H1 (cell line): Measurements from ENCODE around the gene GRIK4. TPM values are rescaled to one million over a fixed set of nuclear protein-coding genes. Genes with fewer than 3 reads are reported as not detected.
"Not testable (repeated sequence)": the region's sequence is repeated elsewhere in the genome, so short reads cannot be mapped to it uniquely, and the experiment has no call there.

Experiments used
- CTCF ChIA-PET: fragments of 300-600 bp; sonication (Branson Sonifier 250); formaldehyde crosslinking; loops from one replicate; lab custom pipeline; 2021; ENCODE audit not compliant: partially characterized antibody; lab: Charles Lee
- POLR2A ChIA-PET: fragments of 300-600 bp; sonication (Branson Sonifier 250); formaldehyde crosslinking; loops from one replicate; lab custom pipeline; 2021; ENCODE audit warnings: inconsistent platforms; ENCODE audit not compliant: partially characterized antibody; lab: Charles Lee
- DNase-seq, 2 experiments: peaks; one replicate each; pipeline versions ENCODE4 v3.0.0 to v3.0.0-alpha.2; 2010 to 2022; ENCODE audit warnings: low spot score in 2 of 2, low read depth in 1 of 2, mixed read lengths in 1 of 2
- FAIRE-seq: peaks from 2 replicates; lab custom pipeline; 2011; peaks lifted over from hg19 to GRCh38; lab: Jason Lieb, UNC
- H2AFZ ChIP-seq: 2 replicates; pipeline ENCODE4 v1.8.1; 2012; ENCODE audit warnings: low read length, inconsistent platforms
- H2AK5ac ChIP-seq: 2 replicates; pipeline ENCODE4 v1.6.1; 2013; ENCODE audit warnings: low read depth, low read length
- H2BK120ac ChIP-seq: replicated peaks from 2 replicates; pipeline ENCODE3; 2013; ENCODE audit warnings: low read depth, low read length, inconsistent platforms
- H2BK12ac ChIP-seq: 2 replicates; pipeline ENCODE4 v1.6.1; 2013; ENCODE audit warnings: low read depth, low read length
- H2BK15ac ChIP-seq: 2 replicates; pipeline ENCODE4 v1.6.1; 2013; ENCODE audit warnings: low read length
- H2BK20ac ChIP-seq: 2 replicates; pipeline ENCODE4 v1.6.1; 2013; ENCODE audit warnings: low read length
- H2BK5ac ChIP-seq: 2 replicates; pipeline ENCODE4 v1.6.1; 2013; ENCODE audit warnings: low read depth, low read length
- H3K14ac ChIP-seq: 2 replicates; pipeline ENCODE4 v1.6.1; 2013; ENCODE audit warnings: inconsistent platforms; ENCODE audit not compliant: insufficient read length
- H3K18ac ChIP-seq: 2 replicates; pipeline ENCODE4 v1.6.1; 2013; ENCODE audit warnings: low read length; ENCODE audit errors: extremely low read depth
- H3K23ac ChIP-seq: 2 replicates; pipeline ENCODE4 v1.6.1; 2013; ENCODE audit warnings: inconsistent platforms; ENCODE audit not compliant: insufficient read length
- H3K23me2 ChIP-seq: 2 replicates; pipeline ENCODE4 v1.6.1; 2013; ENCODE audit warnings: low read depth, low read length
- H3K27ac ChIP-seq: 2 replicates; pipeline ENCODE4 v1.6.1; 2011; ENCODE audit warnings: low read depth, low read length, inconsistent platforms
- H3K27me3 ChIP-seq, 4 experiments: replicated peaks in 1 of 4; 1 replicate in 1 of 4; 2 replicates in 3 of 4; pipeline versions ENCODE4 v1.6.1 to v1.8.1; 2011 to 2013; ENCODE audit warnings: low read length in 3 of 4, mild to moderate bottlenecking in 3 of 4, inconsistent platforms in 2 of 4, mixed read lengths in 2 of 4, moderate library complexity in 1 of 4; ENCODE audit not compliant: control insufficient read depth in 3 of 4, insufficient read depth in 3 of 4; ENCODE audit errors: extremely low read depth in 1 of 4
- H3K36me3 ChIP-seq, 4 experiments: 2 replicates each; pipeline versions ENCODE4 v1.6.1 to v1.8.1; 2011 to 2013; ENCODE audit warnings: mild to moderate bottlenecking in 4 of 4, low read length in 3 of 4, moderate library complexity in 2 of 4, control low read depth in 1 of 4, inconsistent platforms in 1 of 4; ENCODE audit not compliant: insufficient read depth in 4 of 4, control insufficient read depth in 2 of 4
- H3K4ac ChIP-seq: replicated peaks from 2 replicates; pipeline ENCODE3; 2013; ENCODE audit warnings: low read length, low read depth, mixed read lengths, inconsistent platforms; ENCODE audit not compliant: insufficient read length
- H3K4me1 ChIP-seq, 4 experiments: replicated peaks in 1 of 4; 1 replicate in 1 of 4; 2 replicates in 3 of 4; pipeline versions ENCODE4 v1.6.1 to v1.8.1; 2011 to 2013; ENCODE audit warnings: low read length in 3 of 4, inconsistent platforms in 2 of 4, mixed read lengths in 1 of 4; ENCODE audit not compliant: insufficient read depth in 4 of 4, control insufficient read depth in 3 of 4
- H3K4me2 ChIP-seq, 2 experiments: 2 replicates each; pipeline versions ENCODE4 v1.6.1 to v1.8.1; 2011 to 2013; ENCODE audit warnings: low read depth in 2 of 2, low read length in 2 of 2, control low read depth in 1 of 2, inconsistent platforms in 1 of 2, mild to moderate bottlenecking in 1 of 2; ENCODE audit not compliant: insufficient read depth in 1 of 2
- H3K4me3 ChIP-seq, 4 experiments: fragments of 200-600, 300-600 bp in 1 of 4; sonication (generic), shearing (Covaris generic), sonication (Bioruptor Twin) in 1 of 4; 2 replicates each; pipeline versions ENCODE4 v1.5.1 to v1.8.1; 2011 to 2016; ENCODE audit warnings: low read length in 4 of 4, low read depth in 3 of 4, control low read depth in 2 of 4, inconsistent platforms in 2 of 4, mild to moderate bottlenecking in 2 of 4, mixed read lengths in 1 of 4, moderate library complexity in 1 of 4; ENCODE audit not compliant: insufficient read depth in 2 of 4; ENCODE audit errors: extremely low read depth in 1 of 4
- H3K56ac ChIP-seq: replicated peaks from 2 replicates; pipeline ENCODE3; 2013; ENCODE audit warnings: low read depth, mild to moderate bottlenecking, mixed read lengths, low read length, inconsistent platforms; ENCODE audit not compliant: insufficient read length
- H3K79me1 ChIP-seq: 2 replicates; pipeline ENCODE4 v1.6.1; 2013; ENCODE audit warnings: low read depth, low read length, control low read depth
- H3K79me2 ChIP-seq, 2 experiments: 2 replicates each; pipeline versions ENCODE4 v1.6.1 to v1.8.1; 2012 to 2013; ENCODE audit warnings: low read length in 2 of 2, mild to moderate bottlenecking in 2 of 2, inconsistent platforms in 1 of 2; ENCODE audit not compliant: insufficient read depth in 2 of 2, control insufficient read depth in 1 of 2
- H3K9ac ChIP-seq, 4 experiments: replicated peaks in 1 of 4; 1 replicate in 1 of 4; 2 replicates in 3 of 4; pipeline versions ENCODE4 v1.6.1 to v1.8.1; 2011 to 2013; ENCODE audit warnings: low read depth in 3 of 4, low read length in 3 of 4, control low read depth in 2 of 4, mild to moderate bottlenecking in 2 of 4, moderate library complexity in 2 of 4, inconsistent platforms in 1 of 4; ENCODE audit errors: extremely low read depth in 1 of 4
- H3K9me3 ChIP-seq, 2 experiments: 2 replicates each; pipeline versions ENCODE4 v1.6.1 to v1.8.1; 2012 to 2013; ENCODE audit warnings: mild to moderate bottlenecking in 2 of 2, moderate library complexity in 2 of 2, control low read depth in 1 of 2, inconsistent platforms in 1 of 2, low read depth in 1 of 2, low read length in 1 of 2, mixed read lengths in 1 of 2; ENCODE audit not compliant: insufficient read depth in 2 of 2
- H4K20me1 ChIP-seq, 2 experiments: replicated peaks in 1 of 2; 2 replicates each; pipeline versions ENCODE3 to v1.8.1; 2011 to 2013; ENCODE audit warnings: inconsistent platforms in 2 of 2, low read length in 2 of 2, mild to moderate bottlenecking in 1 of 2; ENCODE audit not compliant: insufficient read depth in 2 of 2, control insufficient read depth in 1 of 2
- H4K5ac ChIP-seq: 2 replicates; pipeline ENCODE4 v1.6.1; 2013; ENCODE audit warnings: low read length, low read depth, mixed read lengths, inconsistent platforms; ENCODE audit not compliant: insufficient read length
- H4K8ac ChIP-seq: 2 replicates; pipeline ENCODE4 v1.8.0; 2013; ENCODE audit warnings: mild to moderate bottlenecking, moderate library complexity, low read length, inconsistent platforms; ENCODE audit not compliant: insufficient read depth; ENCODE audit errors: extremely low read depth
- H4K91ac ChIP-seq: replicated peaks from 2 replicates; pipeline ENCODE3; 2013; ENCODE audit warnings: low read length, mixed read lengths, inconsistent platforms; ENCODE audit not compliant: insufficient read length
- WGBS, 2 experiments: shearing (Covaris generic) in 1 of 2; methylation state at CpG; one replicate each; pipeline versions ENCODE4 v1.1.6 to v1.1.7; 2013 to 2015; ENCODE audit warnings: low lambda C conversion rate in 2 of 2, mixed read lengths in 2 of 2, inconsistent platforms in 1 of 2, low coverage in 1 of 2, missing lambda C conversion rate in 1 of 2; ENCODE audit not compliant: insufficient replicate concordance in 2 of 2, insufficient coverage in 1 of 2, insufficient read length in 1 of 2; ENCODE audit errors: extremely low coverage in 1 of 2, missing lambda C conversion rate in 1 of 2; 5-methylcytosine and 5-hydroxymethylcytosine counted together
- polyA plus RNA-seq, 7 experiments: library from polyadenylated mRNA; depleted of rRNA in 3 of 7; stranded (reverse) in 5 of 7; unstranded in 2 of 7; fragments of >200 nt in 5 of 7; fragments of 200-250 nt in 2 of 7; gene quantifications; 1 replicate in 5 of 7; 2 replicates in 1 of 7; 4 replicates in 1 of 7; pipeline versions ENCODE4 v1.2.1 to v1.2.3, GENCODE V29; 2011 to 2013; ENCODE audit warnings: missing spikeins in 2 of 7, mixed read lengths in 2 of 7
- total RNA-seq: library from RNA; stranded (reverse); fragmentation: NEBNext Ultra II Directional; extraction: Animal tissue kit (Norgen Biotek cat#: 25700); gene quantifications from 2 replicates; pipeline ENCODE4 v1.2.1, GENCODE V29; 2021

GRIK4 gene
- total and polyA plus RNA-seq, 2 of the 8 experiments (the other 6 are each of a cell fraction or from before 2014, with no cell fraction given), result 1.2 to 2.9 TPM

GRCh38 chr11:120787224-120787623 is 275.7 kb downstream of the GRIK4 start:
- H3K9me3 ChIP-seq, H3K36me3 ChIP-seq, H4K8ac ChIP-seq, H3K23ac ChIP-seq, H2BK20ac ChIP-seq, H3K9ac ChIP-seq, H3K27ac ChIP-seq, H3K4ac ChIP-seq, H2AFZ ChIP-seq, H3K56ac ChIP-seq, H4K5ac ChIP-seq, H2AK5ac ChIP-seq, FAIRE-seq, H3K23me2 ChIP-seq, H3K27me3 ChIP-seq, DNase-seq, H3K4me1 ChIP-seq, H3K79me1 ChIP-seq, H4K20me1 ChIP-seq, H3K18ac ChIP-seq, H3K4me2 ChIP-seq, H2BK15ac ChIP-seq, H3K14ac ChIP-seq, H4K91ac ChIP-seq, H3K79me2 ChIP-seq, H2BK5ac ChIP-seq, H2BK12ac ChIP-seq, POLR2A ChIA-PET, H2BK120ac ChIP-seq, H3K4me3 ChIP-seq: not testable (repeated sequence)
- CTCF ChIA-PET, result interaction anchor here (1.2 to 4.2 kb wide), 2 partner anchors 15 kb away, joined by 5 to 26 read pairs; no protein-coding TSS in a partner anchor
- 89% methylated on average over 9 of the region's 9 CpGs; no CpG with 5 or more reads in 1 of the 2 experiments for WGBS, 2 experiments
